ENCODE results near the gene WNT1. TPM values are rescaled to one million over a fixed set of nuclear protein-coding genes. Genes with fewer than 3 reads are reported as not detected.

Gene WNT1
- total RNA-seq, 1 donor from 2014 or later: not detected

DNA sequence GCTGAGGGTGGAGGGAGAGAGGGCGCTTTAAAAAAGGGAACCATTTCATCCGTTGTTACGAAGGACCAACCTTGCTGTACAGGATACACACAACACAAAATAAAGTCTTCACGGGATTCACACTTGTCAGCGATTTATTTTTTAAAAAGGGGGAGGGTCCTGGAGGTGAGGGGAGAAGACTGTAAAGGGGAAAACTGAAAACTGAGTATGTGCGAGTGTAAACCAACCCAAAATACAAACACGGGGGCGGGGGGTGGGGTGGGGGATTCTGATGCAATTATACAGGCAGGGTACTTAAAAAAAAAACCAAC lies 41.0 kb downstream of the WNT1 start:
- H3K27ac ChIP-seq: peak overlapping the region; percentile 88
- DNase-seq (ENCODE audit: extremely low spot score in 2 of 2): no peak
- peaks cover 14% of the 10 kb centered on the region for H3K4me1 ChIP-seq
- H3K9me3 ChIP-seq: no peaks in the 10 kb centered on the region
- intact Hi-C loops (cut with DNase I): loop anchor here (10.0 kb wide), 1 partner anchor 1734 kb away; no protein-coding TSS in a partner anchor
- H3K4me3 ChIP-seq: peak overlapping the region; percentile 75 to 87
- H3K27me3 ChIP-seq: no peaks in the 10 kb centered on the region
- TF ChIP-seq, protein P1, sequence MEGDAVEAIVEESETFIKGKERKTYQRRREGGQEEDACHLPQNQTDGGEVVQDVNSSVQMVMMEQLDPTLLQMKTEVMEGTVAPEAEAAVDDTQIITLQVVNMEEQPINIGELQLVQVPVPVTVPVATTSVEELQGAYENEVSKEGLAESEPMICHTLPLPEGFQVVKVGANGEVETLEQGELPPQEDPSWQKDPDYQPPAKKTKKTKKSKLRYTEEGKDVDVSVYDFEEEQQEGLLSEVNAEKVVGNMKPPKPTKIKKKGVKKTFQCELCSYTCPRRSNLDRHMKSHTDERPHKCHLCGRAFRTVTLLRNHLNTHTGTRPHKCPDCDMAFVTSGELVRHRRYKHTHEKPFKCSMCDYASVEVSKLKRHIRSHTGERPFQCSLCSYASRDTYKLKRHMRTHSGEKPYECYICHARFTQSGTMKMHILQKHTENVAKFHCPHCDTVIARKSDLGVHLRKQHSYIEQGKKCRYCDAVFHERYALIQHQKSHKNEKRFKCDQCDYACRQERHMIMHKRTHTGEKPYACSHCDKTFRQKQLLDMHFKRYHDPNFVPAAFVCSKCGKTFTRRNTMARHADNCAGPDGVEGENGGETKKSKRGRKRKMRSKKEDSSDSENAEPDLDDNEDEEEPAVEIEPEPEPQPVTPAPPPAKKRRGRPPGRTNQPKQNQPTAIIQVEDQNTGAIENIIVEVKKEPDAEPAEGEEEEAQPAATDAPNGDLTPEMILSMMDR (IDR thresholded peaks at IDR 0.05): no peak
- TF ChIP-seq POLR2A (IDR thresholded peaks at IDR 0.05) (no peak), POLR2AphosphoS5 (IDR thresholded peaks at IDR 0.05; ENCODE audit: insufficient read depth in 1 of 2, low read depth in 1 of 2) (no peak)
- peaks cover 0 to 29% of the 10 kb centered on the region in 2 donors for H3K36me3 ChIP-seq

DNA sequence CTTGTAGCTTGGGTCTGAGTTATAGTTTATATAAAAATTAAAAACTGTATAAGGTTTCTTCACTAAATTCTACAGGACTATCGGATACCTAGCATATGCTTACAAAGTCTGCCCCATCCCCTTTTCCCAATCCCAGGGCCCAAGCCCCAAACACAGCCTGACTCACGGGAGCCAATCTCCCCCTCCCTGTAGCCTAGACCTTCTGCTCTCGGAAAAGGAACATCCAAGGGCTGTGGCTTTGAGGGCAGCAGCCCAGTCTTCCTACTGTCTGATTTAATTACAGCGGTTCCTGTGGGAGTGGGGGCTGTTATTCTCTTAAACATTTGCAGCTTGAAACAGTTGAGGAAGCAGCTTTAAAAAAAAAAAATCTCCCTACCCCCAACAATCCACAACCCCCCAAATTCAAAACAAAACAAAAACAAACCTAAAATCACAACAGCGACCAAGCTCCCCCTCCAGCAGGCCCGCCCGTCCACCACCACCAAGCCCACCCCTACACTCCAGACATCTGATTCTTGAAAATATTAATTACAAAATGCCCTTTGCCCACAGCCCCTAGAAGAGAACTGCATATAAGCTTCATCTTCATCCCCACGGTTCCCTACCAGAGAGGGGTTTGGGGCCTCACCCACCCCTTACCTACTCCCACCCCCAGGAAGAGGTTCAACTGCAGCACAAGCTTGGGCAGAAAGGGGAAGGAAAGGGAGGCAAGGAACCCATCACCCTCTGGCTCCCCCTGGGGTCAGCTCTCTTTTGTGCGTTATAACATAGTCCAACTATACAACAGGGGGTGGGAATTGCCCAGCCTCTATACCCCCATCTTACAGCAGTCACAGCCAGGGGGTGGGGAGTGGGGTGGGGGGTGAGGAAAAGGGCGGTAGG lies 41.6 kb downstream of the WNT1 start:
- TF ChIP-seq POLR2AphosphoS5 (IDR thresholded peaks at IDR 0.05; ENCODE audit: insufficient read depth in 1 of 2, low read depth in 1 of 2): no peak
- TF ChIP-seq POLR2A (IDR thresholded peaks at IDR 0.05): no peak
- TF ChIP-seq, protein P1 (IDR thresholded peaks at IDR 0.05): no peak
- Histone ChIP-seq H3K9me3 (no peaks in the 10 kb centered on the region), H3K27ac (peak overlapping the region; percentile 88), H3K4me3 (peak overlapping the region in 1 of 2 donors; percentile 87), H3K4me1 (peaks cover 14% of the 10 kb centered on the region), H3K27me3 (no peaks in the 10 kb centered on the region), H3K36me3 (peaks cover 0 to 33% of the 10 kb centered on the region in 2 donors)
- no peak for DNase-seq (ENCODE audit: extremely low spot score in 2 of 2)
- intact Hi-C loops (cut with DNase I): loop anchor here (10.0 kb wide), 1 partner anchor 1735 kb away; no protein-coding TSS in a partner anchor

DNA sequence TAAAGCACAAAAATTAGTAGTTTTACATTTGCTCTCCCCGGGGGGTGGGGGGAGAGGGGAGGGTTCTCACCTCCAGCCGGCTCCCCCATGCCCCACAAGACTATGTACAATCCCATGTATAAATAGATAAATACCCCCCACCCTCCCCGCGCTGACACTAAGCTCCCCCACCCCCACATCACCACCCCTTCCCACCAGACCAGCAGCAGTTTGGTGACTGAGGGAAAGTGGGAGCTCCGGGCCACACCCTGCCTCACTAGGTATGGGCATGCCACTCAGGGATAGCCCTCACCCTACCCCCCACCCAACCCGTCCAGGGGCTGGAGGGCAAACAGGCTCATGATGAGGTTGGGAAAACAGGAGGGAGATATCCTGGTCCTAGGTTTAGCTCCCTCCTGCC lies 42.3 kb downstream of the WNT1 start:
- H3K36me3 ChIP-seq: peaks cover 0 to 41% of the 10 kb centered on the region in 2 donors
- no peak overlapping the region for H3K4me3 ChIP-seq
- no peak for DNase-seq (ENCODE audit: extremely low spot score in 2 of 2)
- intact Hi-C loops (cut with DNase I): no loop called here
- H3K27me3 ChIP-seq: no peaks in the 10 kb centered on the region
- no peaks in the 10 kb centered on the region for H3K9me3 ChIP-seq
- no peak for TF ChIP-seq POLR2AphosphoS5 (IDR thresholded peaks at IDR 0.05; ENCODE audit: insufficient read depth in 1 of 2, low read depth in 1 of 2)
- H3K4me1 ChIP-seq: peaks cover 14% of the 10 kb centered on the region
- H3K27ac ChIP-seq: no peak overlapping the region

DNA sequence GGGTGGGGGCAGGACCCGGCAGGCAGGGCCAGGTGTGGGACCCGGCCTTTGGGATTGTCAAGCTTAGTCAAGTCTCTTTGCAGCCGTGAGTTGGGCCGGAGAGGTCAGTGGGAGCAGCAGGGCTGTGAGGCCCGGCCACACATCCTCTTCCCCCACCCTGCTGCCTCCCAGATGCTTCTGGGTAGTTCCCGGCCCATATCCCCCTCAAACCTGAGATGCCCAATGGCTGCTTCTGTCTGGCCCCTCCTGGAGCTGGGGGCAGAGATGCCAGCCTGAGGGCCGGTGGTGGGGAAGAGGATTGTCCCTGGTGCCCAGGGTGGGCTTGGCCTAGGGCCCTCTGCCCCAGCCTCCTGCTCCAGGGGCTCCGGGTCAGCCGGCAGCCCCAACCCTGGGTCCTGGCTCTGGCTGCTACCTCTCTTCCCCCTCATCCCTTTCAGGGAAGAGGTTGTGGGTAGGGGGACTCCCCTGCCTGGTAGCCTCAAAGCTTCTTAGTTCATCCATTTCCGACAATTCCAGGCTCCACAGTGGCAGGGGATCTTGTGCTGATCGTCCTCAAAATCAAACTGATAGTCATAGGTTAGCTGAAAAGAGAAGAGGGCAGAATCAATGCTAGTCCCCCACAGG lies 43.3 kb downstream of the WNT1 start:
- no peaks in the 10 kb centered on the region for H3K27me3 ChIP-seq
- H3K4me3 ChIP-seq: no peak overlapping the region
- no peak overlapping the region for H3K27ac ChIP-seq
- peaks cover 0 to 50% of the 10 kb centered on the region in 2 donors for H3K36me3 ChIP-seq
- no peak for TF ChIP-seq POLR2A (IDR thresholded peaks at IDR 0.05)
- TF ChIP-seq, protein P1 (IDR thresholded peaks at IDR 0.05): no peak
- no peaks in the 10 kb centered on the region for H3K9me3 ChIP-seq
- H3K4me1 ChIP-seq: peaks cover 14% of the 10 kb centered on the region
- DNase-seq (ENCODE audit: extremely low spot score in 2 of 2): no peak
- intact Hi-C loops (cut with DNase I): no loop called here

DNA sequence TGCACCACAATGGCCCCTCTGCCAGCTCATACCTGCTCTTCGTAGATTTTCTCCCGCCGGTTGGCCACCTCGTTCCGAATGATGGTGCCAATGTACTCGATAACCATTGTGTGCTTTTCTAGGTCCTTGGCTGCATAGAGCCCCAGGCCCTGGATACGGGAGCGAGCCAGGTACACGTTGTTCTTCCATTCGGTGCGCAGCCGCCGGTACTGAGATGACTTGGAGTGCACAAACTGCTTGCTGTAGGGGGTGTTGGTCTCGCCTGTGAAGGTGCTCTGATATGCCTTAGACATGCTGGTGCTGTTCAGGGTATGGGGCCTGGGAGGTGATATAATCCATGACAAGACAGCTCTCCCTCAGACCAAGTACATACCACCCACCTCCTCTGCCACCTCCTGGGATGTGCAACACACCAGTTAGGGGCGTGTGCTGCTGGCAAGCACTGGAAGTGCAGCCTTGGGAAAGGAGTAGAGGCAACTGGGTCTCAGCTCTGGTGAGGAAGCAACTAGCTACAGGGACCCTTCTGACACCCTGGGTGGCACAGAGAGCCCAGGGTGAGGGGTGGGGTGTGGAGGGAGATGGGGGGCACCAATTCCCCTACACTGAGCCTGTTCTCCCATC lies 44.5 kb downstream of the WNT1 start:
- TF ChIP-seq POLR2AphosphoS5 (IDR thresholded peaks at IDR 0.05; ENCODE audit: insufficient read depth in 1 of 2, low read depth in 1 of 2) (no peak), POLR2A (IDR thresholded peaks at IDR 0.05) (no peak)
- TF ChIP-seq, protein P1 (IDR thresholded peaks at IDR 0.05): no peak
- Histone ChIP-seq H3K27me3 (no peaks in the 10 kb centered on the region), H3K4me3 (no peak overlapping the region), H3K27ac (no peak overlapping the region), H3K36me3 (peaks cover 0 to 62% of the 10 kb centered on the region in 2 donors), H3K4me1 (peaks cover 5% of the 10 kb centered on the region), H3K9me3 (no peaks in the 10 kb centered on the region)
- intact Hi-C loops (cut with DNase I): no loop called here
- DNase-seq (ENCODE audit: extremely low spot score in 2 of 2): no peak
